ENCODE data around the gene TUBA3D.
"Not testable (repeated sequence)": the region's sequence is repeated elsewhere in the genome, so short reads cannot be mapped to it uniquely, and the experiment has no call there.

The TUBA3D gene

DNA sequence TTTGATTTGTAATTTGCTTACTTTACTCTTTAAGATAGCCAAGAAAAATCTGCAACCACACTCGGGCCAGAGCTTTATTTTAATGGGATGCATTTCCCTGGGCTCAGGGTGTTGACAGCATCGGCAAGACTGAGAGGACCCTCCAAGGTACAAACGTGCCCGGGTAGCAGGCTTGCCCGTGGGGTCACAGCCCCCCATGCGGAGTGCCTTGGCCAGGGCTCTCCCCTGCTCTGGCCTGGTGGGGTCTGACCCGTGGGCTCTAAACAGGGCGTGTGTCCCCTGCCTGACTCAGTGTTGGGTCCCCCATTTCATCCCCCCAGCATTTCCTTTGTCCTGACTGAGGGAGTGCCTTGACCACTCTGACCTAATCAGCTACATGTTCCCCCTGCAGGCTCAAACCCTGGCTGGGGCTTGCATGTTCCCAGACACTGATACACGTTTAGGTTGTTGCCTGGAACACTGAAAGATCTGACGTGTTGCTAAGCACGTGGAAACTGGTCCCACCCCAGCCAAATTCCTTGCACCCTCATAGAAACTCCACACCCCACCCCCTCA is 9.1 kb downstream of the TUBA3D start:
- DNase-seq, result not testable (repeated sequence)

DNA sequence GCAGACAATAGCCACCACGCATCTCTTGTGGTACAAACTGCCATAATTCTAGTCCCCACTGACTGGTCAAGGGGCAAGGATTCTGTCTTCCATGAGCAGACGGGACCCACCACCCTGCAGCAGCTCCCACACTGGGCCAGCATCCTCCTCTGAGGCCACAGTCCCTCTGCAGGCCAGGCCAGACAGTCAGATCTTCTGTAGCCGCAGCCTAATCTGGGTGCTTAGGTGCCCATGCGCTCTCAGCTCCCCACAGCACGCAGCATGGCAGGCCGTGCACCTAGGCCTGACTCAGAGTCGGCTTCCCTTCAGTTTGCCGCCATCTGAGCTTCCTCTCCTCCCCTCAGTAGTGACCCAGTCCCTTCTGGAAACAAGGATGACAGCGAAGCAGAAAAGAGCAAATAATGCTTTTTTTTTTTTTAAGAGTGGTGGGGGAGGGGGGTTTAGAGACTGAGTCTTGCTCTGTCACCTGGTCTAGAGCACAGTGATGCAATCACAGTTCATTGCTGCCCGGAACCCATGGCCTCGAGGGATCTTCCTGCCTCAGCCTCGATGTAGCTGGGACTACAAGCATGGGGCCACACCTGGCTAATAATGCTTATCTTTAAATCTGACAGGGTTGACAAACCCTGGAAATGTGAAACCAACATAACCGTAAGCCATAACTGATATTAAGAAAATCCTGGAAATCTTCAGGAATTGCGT is 10.4 kb downstream of the TUBA3D start:
- DNase-seq, result not testable (repeated sequence)

DNA sequence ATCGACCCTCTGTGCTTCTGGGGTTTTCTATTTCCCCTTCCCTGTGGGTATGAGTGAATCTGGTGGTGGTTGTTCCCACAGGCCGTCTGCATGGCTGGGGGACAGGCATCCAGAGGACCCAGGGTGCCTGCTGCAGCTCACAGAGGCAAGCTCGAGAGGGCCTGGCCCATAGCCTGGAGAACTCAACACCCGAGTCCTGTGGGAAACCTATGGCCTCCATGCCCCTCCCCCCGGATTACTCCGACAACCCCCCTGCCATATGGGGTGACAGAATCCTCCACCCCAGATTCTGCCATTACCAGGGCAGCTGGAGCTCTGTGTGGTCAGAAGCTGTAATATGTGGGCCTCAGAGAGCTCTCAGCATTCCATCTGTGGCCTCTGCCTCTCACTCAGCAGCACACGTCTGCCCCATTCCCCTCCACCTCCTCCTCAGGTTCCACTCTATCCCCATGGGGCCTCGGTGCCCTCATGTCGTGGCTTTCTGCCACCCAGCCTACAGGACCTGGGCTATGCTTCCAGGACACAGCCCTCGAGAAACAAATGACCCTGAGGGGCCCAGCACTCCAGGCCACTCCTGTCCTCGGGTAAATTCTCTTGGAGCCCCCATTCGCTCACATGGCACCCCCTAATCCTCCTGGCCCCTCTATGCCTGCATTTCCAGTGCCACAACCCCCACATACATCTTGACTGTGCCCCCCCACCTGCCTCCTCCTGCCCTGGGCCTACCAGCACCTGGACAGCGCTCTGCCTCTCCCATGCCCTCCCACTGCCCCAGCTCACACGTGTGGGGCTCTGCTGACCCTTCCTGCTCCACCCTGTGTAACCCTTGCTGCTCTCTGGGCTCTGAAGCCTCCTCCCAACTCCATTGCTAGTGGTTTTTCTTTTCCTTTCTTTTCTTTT is 12.6 kb downstream of the TUBA3D start:
- DNase-seq, result no peak

DNA sequence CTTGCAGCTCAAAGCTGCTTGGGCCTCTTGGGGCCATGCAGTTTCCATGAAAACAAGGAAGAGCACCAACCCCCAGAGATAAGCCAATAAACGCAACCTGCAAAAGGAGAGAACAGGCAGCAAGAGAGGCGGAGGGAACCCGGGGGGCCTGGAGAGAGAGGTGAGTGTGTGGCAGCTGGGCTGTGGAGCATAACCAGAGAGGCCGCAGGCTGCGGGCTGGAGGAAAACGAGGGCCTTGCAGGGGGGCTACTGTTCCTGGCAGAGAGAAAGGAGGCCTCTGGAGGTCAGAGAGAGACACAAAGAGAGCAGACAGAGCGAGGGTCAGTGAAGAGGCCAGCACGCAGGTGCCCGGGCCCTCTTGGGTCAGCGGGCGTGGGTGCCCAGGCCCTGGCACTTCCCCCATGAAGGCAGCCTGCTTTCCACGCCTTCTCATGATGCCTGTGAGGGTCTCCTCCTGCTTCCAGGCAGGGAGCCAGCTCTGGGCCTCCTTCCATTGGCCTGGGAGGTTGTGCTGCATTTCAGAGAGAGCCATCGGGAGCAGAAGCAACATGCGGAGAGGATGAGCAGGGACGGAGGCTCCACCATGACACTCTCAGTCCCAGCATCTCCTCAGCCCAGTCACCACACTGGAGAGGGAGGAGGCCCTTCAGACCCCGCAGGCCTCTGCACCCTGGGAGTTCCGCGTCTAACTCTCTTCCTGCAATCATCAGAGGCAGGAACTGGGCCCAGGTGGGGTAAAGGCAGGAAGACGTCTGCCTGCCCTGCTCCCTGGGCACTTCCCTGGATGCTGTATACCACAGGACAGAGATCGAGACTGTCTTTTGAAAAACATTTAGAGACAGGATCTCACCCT is 14.9 kb downstream of the TUBA3D start:
- DNase-seq, result not testable (repeated sequence)

GRCh38 chr2:131491469-131491836 is 15.5 kb downstream of the TUBA3D start:
- DNase-seq, result not testable (repeated sequence)

DNA sequence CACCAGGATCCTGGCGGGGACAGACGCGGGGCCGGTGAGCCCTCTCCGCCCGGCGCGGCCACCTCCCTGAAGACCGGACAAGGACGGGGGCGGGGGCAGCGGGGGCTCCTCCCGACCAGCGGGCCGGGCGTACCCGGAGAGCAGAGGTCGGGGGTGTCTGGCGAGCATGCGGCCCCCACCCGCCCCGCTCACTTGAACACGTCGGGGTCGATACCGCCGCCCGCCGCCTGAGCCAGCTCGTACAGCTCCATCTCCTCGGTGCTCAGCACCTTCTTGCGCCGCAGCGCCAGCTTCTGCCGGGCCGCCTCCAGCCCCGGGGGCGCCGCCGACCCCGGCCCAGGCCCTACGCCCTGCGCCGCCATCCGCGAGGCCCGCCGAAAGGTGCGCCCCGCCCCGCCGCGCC is 16.1 kb downstream of the TUBA3D start, which contains the start of gene MZT2A:
TSS of gene MZT2A (minus strand) at position 383 of the 403 bp plus-strand sequence. CDS start at position 362, 21 bp downstream.
- DNase-seq, result not testable (repeated sequence)

DNA sequence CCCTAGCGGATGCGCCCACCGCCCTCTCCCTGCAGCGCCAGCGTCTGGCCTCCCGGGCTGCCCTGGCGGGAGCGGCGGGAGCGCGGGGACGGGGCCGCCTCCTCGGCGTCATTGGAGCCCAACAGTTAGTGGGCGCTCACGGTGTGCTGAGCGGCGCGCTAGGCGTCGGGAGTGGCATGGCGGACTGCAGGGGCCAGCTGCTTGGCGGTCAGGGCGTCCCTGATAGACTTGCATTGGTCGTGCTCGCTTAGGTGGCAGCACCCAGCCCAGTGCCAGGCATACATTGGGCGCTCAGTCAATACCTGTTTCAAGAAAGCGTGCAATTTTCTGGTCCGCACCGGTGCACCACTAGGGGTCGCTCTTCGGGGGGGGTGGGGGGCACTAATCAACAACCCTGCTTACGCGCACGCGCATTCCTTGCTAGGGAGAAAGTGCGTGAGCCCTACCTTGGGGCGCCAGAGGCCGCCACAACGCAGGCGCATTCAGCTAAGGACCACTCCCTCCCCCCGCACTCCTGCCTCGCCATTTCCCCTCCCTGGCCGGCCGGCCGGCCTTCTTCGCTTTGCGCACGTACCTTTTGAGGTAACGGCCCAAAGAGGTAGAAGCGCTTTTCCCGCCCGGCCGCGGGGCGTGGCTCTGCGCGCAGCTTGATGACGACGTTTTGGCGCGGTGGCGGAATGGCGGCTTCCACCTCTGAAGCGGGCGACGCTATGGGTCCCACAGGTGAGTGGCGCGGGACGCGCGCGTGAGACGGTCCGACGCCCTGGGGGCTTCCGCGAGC is 16.7 kb downstream of the TUBA3D start:
- DNase-seq, result peak; percentile 84

DNA sequence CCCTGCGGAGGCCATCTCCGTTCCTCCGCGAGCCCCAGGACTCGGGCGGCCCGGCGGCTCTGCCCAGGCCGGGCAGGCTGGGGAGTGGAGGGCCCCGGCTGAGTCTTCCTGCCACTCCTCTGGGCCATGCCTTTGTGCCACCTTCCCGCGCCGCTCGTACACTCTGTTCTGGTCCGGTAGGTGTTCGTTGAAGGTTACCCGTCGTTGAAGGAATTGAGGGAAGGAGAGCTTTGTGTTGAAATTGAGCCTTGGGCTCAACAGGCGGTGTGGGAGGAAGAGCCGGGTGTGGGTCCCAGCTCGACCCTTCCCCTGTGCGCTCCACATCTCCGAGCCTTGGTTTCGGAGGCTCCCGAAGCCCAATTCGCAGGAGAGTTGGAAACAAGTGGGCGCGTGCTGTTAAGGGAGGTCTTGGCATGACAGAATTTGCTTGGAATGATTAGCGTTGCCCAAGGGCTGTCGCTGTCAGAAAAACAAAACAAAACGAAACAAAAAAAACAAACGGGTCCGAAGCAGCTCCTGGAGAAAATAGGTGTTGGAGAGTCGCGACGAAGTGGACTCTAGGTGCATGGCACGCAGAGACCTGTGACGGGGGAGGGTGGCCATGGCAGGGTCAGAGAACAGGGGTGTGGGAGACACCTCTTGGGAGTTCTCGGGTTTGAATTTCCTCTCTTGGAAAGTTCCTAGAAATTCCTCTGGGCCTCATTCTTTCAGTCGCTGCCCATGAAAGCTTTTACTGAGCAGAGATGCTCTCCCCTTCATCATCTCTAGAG is 17.5 kb downstream of the TUBA3D start:
- DNase-seq, result no peak

GRCh38 chr2:131495506-131495905 is 19.6 kb downstream of the TUBA3D start:
- DNase-seq, result not testable (repeated sequence)

GRCh38 chr2:131498321-131498973 is 22.5 kb downstream of the TUBA3D start:
- not testable (repeated sequence) for DNase-seq

DNA sequence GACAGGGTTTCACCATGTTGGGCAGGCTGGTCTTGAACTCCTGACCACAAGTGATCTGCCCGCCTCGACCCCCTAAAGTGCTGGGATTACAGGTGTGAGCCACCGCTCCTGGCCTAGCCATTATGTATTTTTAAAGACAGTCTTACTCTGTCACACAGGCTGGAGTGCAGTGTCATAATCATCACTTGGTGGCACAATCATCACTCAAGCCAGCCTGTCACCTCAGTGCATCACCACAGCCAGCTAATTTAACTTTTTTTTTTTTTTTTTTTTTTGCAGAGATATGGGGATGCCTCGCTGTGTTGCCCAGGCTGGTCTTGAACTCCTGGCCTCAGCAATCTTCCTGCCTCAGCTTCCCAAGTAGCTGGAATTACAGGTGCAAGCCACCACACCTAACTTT is 27.7 kb downstream of the TUBA3D start:
- DNase-seq, result not testable (repeated sequence)

- not testable (repeated sequence) for DNase-seq
Observed at GRCh38 chr2:131504082-131504750, 28.3 kb downstream of the TUBA3D start.

DNA sequence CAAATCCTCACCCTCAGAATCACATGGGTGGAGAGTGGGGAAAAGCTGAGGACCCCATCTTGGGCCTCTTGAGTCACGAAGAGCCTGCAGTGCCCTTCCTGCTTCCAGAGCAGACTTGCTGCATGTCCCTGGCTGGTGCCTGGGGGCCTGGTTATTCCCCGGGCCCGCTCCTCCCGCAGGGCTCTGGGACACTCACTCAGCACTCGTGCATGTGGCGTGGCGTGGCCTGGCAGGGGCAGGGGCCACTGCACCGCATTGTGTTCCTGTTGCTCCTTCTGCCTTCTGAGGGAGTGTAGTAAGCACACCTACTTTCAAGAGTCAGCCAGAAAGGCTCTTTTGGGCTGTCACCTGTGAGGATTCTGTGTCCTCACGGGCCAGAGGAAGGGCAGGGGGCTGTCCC is 33.7 kb downstream of the TUBA3D start:
- no peak for DNase-seq

GRCh38 chr2:131511291-131511968 is 35.5 kb downstream of the TUBA3D start:
- not testable (repeated sequence) for DNase-seq

GRCh38 chr2:131511969-131512870 is 36.3 kb downstream of the TUBA3D start:
- DNase-seq, result not testable (repeated sequence)

- not testable (repeated sequence) for DNase-seq
Observed at GRCh38 chr2:131514408-131515166, 38.7 kb downstream of the TUBA3D start.

DNA sequence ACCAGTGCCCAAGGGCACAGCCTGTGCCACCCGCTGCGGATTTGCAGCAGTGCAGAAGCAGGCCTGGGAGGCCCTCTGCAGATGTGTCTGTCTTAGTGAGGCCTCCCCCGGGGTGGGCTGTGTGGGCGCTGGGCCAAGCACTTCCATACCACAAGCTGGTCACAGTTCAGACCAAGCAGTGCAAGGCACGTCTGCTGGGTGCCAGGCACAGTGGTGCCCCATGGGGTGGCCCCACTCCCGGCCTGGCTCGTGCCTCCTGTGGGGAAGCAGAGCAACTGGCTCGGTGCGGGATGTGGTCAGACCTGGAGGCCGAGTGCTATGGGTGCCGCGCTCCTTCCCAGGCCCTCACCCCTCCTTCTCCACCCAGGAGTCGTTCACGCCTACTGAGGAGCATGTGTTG is 39.3 kb downstream of the TUBA3D start:
- not testable (repeated sequence) for DNase-seq
